GM12865 (cell line): ENCODE data around the gene CFAP61.

Experiments used
- DNase-seq: peaks from one replicate; pipeline ENCODE4 v3.0.0; 2010; ENCODE audit warnings: low read depth
- H3K4me3 ChIP-seq: 2 replicates; pipeline ENCODE4 v1.5.1; 2011; ENCODE audit warnings: mild to moderate bottlenecking, low read depth, low read length, control low read depth
- CTCF ChIP-seq: IDR thresholded peaks from 2 replicates; pipeline ENCODE4 v1.5.1; 2011; ENCODE audit warnings: low read length, control low read depth, low read depth, inconsistent platforms; ENCODE audit not compliant: insufficient read depth; ENCODE audit errors: missing control alignments

CFAP61 gene

GRCh38 chr20:20303320-20303719 lies 251.0 kb downstream of the CFAP61 start:
- no peak for TF ChIP-seq CTCF
- no peak for DNase-seq
- no peak overlapping the region for H3K4me3 ChIP-seq

- H3K4me3 ChIP-seq: no peak overlapping the region
- no peak for TF ChIP-seq CTCF
- no peak for DNase-seq
These were observed 251.4 kb downstream of the CFAP61 start for GRCh38 chr20:20303742-20304141.

GRCh38 chr20:20304942-20305341 lies 252.6 kb downstream of the CFAP61 start:
- TF ChIP-seq CTCF: no peak
- no peak for DNase-seq
- no peak overlapping the region for H3K4me3 ChIP-seq

GRCh38 chr20:20312562-20312961 lies 260.2 kb downstream of the CFAP61 start:
- DNase-seq: no peak
- no peak overlapping the region for H3K4me3 ChIP-seq
- no peak for TF ChIP-seq CTCF

- peak; percentile 57 for DNase-seq
- no peak for TF ChIP-seq CTCF
- H3K4me3 ChIP-seq: no peak overlapping the region
These were observed 264.9 kb downstream of the CFAP61 start for GRCh38 chr20:20317195-20317594.

DNA sequence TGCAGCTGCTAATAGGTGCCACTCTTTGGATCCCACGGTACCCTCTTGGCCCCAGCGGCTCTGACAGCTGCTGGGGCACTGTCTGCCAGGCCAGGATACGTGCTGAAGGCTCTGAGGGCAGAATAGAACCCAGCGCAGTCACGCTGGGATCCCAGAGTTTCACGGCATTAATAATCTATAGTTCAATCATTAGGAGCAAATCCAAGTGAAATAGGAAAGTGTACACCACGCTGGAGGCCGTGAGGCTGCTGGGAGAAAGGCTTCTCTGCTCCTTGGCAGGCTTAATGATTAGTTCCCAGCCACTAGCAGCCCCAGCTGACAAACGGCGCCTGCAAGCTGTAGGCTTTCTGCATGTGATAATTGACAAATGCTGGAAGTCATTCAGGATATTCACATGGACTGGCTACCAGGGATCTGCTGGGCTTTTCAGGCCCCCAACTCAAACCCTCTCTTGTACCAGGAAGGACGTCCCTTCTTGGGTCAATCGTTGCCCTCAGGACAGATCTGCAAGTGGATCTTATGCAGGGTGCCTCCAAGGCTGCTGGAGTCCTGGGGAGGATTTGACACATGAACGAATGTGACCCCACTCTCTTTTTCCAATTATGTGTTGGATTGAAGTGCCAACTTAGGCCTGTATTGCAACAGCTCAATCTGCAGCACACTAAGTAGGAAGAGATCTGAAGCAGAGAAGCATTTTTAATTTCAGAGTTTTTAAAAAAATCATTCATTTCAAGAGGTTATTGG lies 265.5 kb downstream of the CFAP61 start:
- DNase-seq: no peak
- no peak overlapping the region for H3K4me3 ChIP-seq
- no peak for TF ChIP-seq CTCF
